ENCODE measurements around the gene DHTKD1. TPM values are rescaled to one million over a fixed set of nuclear protein-coding genes. Genes with fewer than 3 reads are reported as not detected.
"Not testable (repeated sequence)": the region's sequence is repeated elsewhere in the genome, so short reads cannot be mapped to it uniquely, and the experiment has no call there.

The DHTKD1 gene
- total RNA-seq, 6 experiments from 2014 or later: 10.2 to 15.1 (median 12.7) TPM

- Mint-ChIP-seq H3K27me3 (ENCODE audit: insufficient read depth) (peaks cover 1% of the 10 kb centered on the region; the same call in 1 of the 2 replicates), H3K9me3 (no peaks in the 10 kb centered on the region), H3K4me3 (no peak overlapping the region), H3K36me3 (ENCODE audit: low read depth) (peaks cover 23% of the 10 kb centered on the region), H3K27ac (no peak overlapping the region; the same call in 1 of the 2 replicates), H3K4me1 (ENCODE audit: low read depth) (no peaks in the 10 kb centered on the region)
- no peak for DNase-seq
- TF ChIP-seq, protein P1, sequence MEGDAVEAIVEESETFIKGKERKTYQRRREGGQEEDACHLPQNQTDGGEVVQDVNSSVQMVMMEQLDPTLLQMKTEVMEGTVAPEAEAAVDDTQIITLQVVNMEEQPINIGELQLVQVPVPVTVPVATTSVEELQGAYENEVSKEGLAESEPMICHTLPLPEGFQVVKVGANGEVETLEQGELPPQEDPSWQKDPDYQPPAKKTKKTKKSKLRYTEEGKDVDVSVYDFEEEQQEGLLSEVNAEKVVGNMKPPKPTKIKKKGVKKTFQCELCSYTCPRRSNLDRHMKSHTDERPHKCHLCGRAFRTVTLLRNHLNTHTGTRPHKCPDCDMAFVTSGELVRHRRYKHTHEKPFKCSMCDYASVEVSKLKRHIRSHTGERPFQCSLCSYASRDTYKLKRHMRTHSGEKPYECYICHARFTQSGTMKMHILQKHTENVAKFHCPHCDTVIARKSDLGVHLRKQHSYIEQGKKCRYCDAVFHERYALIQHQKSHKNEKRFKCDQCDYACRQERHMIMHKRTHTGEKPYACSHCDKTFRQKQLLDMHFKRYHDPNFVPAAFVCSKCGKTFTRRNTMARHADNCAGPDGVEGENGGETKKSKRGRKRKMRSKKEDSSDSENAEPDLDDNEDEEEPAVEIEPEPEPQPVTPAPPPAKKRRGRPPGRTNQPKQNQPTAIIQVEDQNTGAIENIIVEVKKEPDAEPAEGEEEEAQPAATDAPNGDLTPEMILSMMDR (IDR thresholded peaks at IDR 0.05): no peak
Observed at GRCh38 chr10:12162927-12163326, 94.2 kb downstream of the DHTKD1 start.

GRCh38 chr10:12164085-12164484 is 95.3 kb downstream of the DHTKD1 start:
- TF ChIP-seq, protein P1 (IDR thresholded peaks at IDR 0.05): no peak
- no peak for DNase-seq
- Mint-ChIP-seq H3K4me1 (ENCODE audit: low read depth) (no peaks in the 10 kb centered on the region), H3K27me3 (ENCODE audit: insufficient read depth) (peaks cover 1% of the 10 kb centered on the region; the same call in 1 of the 2 replicates), H3K36me3 (ENCODE audit: low read depth) (peaks cover 26% of the 10 kb centered on the region), H3K9me3 (no peaks in the 10 kb centered on the region), H3K4me3 (no peak overlapping the region), H3K27ac (no peak overlapping the region)

- Mint-ChIP-seq H3K9me3 (no peaks in the 10 kb centered on the region), H3K36me3 (ENCODE audit: low read depth) (peaks cover 33% of the 10 kb centered on the region), H3K4me3 (no peak overlapping the region), H3K27me3 (ENCODE audit: insufficient read depth) (peaks cover 1% of the 10 kb centered on the region; the same call in 1 of the 2 replicates), H3K27ac (no peak overlapping the region), H3K4me1 (ENCODE audit: low read depth) (peaks cover 1% of the 10 kb centered on the region; the same call in 1 of the 2 replicates)
- DNase-seq: no peak
- TF ChIP-seq, protein P1 (IDR thresholded peaks at IDR 0.05): no peak
Observed at GRCh38 chr10:12165036-12165435, 96.3 kb downstream of the DHTKD1 start.

- TF ChIP-seq, protein P1 (IDR thresholded peaks at IDR 0.05): no peak
- peaks cover 40% of the 10 kb centered on the region for H3K36me3 Mint-ChIP-seq (ENCODE audit: low read depth)
- no peak overlapping the region for H3K4me3 Mint-ChIP-seq
- no peaks in the 10 kb centered on the region for H3K9me3 Mint-ChIP-seq
- peaks cover 7% of the 10 kb centered on the region; the same call in 1 of the 2 replicates for H3K4me1 Mint-ChIP-seq (ENCODE audit: low read depth)
- H3K27me3 Mint-ChIP-seq (ENCODE audit: insufficient read depth): peaks cover 1% of the 10 kb centered on the region; the same call in 1 of the 2 replicates
- H3K27ac Mint-ChIP-seq: no peak overlapping the region; the same call in 1 of the 2 replicates
- no peak for DNase-seq
Observed at GRCh38 chr10:12165999-12166775, 97.4 kb downstream of the DHTKD1 start.

DNA sequence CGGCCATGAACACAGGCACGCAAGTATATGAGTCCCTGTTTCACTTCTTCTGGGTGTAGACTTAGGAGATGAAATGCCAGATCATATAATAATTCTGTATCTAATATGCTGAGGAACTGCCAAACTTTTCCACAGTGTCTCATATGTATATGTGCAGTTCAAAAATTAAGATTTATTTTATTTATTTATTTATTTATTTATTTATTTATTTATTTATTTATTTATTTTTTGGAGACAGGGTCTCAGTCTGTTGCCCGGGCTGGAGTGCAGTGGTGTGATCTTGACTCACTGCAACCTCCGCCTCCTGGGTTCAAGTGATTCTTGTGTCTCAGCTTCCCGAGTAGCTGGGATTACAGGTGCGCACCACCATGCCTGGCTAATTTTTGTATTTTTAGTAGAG is 102.8 kb downstream of the DHTKD1 start:
- peaks cover 34% of the 10 kb centered on the region for H3K36me3 Mint-ChIP-seq (ENCODE audit: low read depth)
- not testable (repeated sequence) for H3K9me3 Mint-ChIP-seq; H3K27me3 Mint-ChIP-seq (ENCODE audit: insufficient read depth); H3K4me1 Mint-ChIP-seq (ENCODE audit: low read depth); H3K4me3 Mint-ChIP-seq; H3K27ac Mint-ChIP-seq; DNase-seq

Small RNA genes within 50 kb of the gene (microRNA-seq; reads per million reads assigned to microRNA genes)
- not detected for gene MIR548AK

Other genes with a start within 250 kb of the DHTKD1 start
- 1 to 10 TPM in 5 of 6 experiments, under 1 TPM in 1; 0.74 to 2.9 (median 1.5) TPM for gene PROSER2, start 245.6 kb upstream of the DHTKD1 start, total RNA-seq (2021; fragmentation: NEBNext Ultra II Directional; extraction: Animal tissue kit (Norgen Biotek cat#: 25700))
- 10 to 100 TPM; 18.3 to 24.1 (median 22.0) TPM for gene UPF2, start 26.1 kb upstream of the DHTKD1 start, total RNA-seq (2021; fragmentation: NEBNext Ultra II Directional; extraction: Animal tissue kit (Norgen Biotek cat#: 25700))
- gene SEC61A2, start 60.7 kb downstream of the DHTKD1 start, total RNA-seq (2021; fragmentation: NEBNext Ultra II Directional; extraction: Animal tissue kit (Norgen Biotek cat#: 25700)): 10 to 100 TPM in 5 of 6 experiments, 1 to 10 TPM in 1; 9.3 to 11.2 (median 10.6) TPM
- 10 to 100 TPM; 49.4 to 59.7 (median 51.1) TPM for gene NUDT5, start 126.9 kb downstream of the DHTKD1 start, total RNA-seq (2021; fragmentation: NEBNext Ultra II Directional; extraction: Animal tissue kit (Norgen Biotek cat#: 25700))
- gene CDC123, start 127.2 kb downstream of the DHTKD1 start, total RNA-seq (2021; fragmentation: NEBNext Ultra II Directional; extraction: Animal tissue kit (Norgen Biotek cat#: 25700)): 100 to 1,000 TPM in 3 of 6 experiments, 10 to 100 TPM in 3; 90.9 to 116 (median 99.5) TPM

All from HFFc6 (cell line).